HG02884 (cell line): ENCODE data around the gene RPL27A.

ENCODE experiments used
- ATAC-seq: cut with Tn5 transposase; IDR thresholded peaks from one replicate; pipeline ENCODE4 v1.9.1; 2021; ENCODE audit warnings: mild to moderate bottlenecking, moderate library complexity; ENCODE audit not compliant: unreplicated experiment

RPL27A gene

GRCh38 chr11:8720352-8720751 lies 37.8 kb downstream of the RPL27A start:
- no peak for ATAC-seq

- no peak for ATAC-seq
These were observed 38.4 kb downstream of the RPL27A start for GRCh38 chr11:8720868-8721608.

DNA sequence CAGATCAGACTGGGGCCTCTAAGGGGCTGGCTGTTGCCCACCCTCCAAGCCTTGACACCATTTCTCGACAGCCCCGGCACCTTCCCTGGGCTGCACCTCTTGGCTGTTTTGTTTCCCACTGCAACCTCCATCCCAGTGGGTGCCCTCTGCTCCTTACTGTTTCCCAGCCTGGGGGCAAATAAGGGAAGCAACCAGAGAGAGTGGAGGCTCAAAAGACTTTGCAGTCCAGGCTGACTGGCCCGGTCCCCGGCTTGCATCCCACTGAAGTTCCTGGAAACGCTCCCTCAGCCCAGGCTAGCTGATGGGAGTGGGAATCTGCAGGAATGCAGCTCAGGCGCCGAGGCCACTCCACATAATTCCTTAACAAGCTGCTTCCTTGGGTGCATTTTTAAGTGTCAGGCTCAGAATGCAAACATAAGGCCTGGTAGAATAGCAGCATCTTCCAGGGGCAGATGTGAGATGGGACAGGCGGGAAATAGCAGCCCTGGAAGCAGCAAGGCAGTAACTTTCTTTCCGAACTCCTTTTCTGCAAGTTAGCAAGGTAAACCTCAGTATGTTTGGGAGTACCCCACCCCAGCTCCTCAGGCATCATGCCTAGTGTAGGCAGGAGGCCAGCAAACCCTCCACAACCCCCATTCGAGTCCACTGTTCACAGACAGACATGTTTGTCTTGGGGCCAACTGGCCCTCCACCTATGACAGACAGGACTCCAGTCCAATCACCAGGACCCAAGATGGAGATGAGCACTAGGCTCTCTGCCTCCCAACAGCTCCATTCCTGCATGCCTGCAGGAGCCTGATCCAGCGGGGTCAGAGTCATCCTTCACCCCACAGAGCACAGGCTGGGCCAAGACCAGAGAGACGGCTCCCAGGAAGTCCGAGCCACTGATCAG lies 39.3 kb downstream of the RPL27A start:
- ATAC-seq, result no peak

GRCh38 chr11:8722809-8723208 lies 40.2 kb downstream of the RPL27A start:
- no peak for ATAC-seq

GRCh38 chr11:8723711-8724110 lies 41.1 kb downstream of the RPL27A start:
- ATAC-seq, result no peak

GRCh38 chr11:8724682-8725081 lies 42.1 kb downstream of the RPL27A start:
- no peak for ATAC-seq

DNA sequence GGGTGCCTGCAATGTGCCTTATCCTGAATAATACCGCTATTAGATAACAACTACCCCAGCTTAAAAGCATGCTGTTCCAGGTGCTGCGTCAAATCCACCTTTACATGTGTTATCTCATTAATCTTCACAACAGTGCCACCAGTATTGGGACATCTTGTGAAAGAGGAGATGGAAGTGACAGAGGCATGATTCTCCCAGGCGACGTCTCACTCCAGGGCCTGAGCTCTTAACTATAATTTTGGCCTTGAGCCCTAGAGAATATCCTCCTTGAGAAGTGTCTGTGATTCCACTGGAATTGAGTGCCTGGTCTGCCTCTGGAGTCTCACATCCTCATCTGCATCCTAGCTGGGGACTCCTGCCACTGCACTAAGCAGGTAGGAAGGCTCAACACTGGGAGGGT lies 43.8 kb downstream of the RPL27A start:
- ATAC-seq, result no peak

DNA sequence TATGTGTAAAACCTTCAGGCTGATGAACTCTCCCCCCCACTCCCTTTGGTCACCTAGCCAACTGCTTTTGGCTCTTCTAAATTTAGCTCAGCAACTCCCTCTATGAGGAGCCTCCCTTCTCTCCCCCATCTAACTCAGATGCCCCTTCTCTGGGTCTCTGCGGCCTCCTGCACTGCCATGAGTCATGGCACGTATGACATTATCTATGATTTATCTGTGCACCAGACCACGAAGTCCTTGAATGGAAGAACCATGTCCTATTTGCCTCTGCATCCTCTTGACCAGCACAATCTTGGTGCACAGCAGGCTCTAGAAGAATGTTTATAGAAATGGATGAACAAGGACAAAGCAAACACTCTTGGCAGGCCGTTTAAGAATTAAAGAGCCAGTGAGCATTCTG lies 46.0 kb downstream of the RPL27A start:
- no peak for ATAC-seq

DNA sequence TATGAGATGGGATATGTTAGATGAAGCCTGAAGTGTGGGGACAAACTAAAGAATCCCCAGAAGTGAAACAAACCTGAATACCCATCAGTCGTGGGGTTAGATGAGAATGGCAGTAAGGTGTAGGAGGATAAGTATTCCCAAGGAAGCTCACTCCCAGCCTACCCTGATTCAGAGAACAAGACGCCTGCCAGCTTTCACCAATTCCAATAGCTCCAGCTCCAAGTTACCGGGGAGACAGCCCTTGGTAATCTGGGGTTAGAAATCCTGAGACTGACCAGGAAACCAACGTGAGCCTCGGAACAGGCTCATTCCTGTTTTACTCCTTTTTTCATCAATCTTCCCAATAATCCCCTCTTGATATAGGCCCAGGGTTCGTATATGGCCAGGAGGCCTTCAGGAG lies 46.5 kb downstream of the RPL27A start:
- ATAC-seq, result no peak

- ATAC-seq, result no peak
These were observed 47.5 kb downstream of the RPL27A start for GRCh38 chr11:8729837-8730696.

DNA sequence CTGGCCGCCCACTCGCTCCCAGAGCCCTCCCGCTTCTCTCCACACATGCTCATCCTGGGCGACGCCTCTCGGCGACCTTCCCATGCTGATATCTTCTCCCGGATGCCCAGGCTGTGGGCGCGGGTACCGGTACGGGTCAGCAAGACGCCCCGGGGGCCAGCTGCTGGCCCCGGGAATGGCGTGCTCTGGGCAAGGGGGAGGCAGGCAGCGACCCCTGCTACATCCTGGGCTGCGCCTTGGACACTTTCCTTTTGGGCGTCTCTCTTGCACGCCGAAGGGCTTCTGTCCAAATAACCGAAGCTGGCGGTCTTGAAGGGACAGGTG lies 48.1 kb downstream of the RPL27A start:
- no peak for ATAC-seq

DNA sequence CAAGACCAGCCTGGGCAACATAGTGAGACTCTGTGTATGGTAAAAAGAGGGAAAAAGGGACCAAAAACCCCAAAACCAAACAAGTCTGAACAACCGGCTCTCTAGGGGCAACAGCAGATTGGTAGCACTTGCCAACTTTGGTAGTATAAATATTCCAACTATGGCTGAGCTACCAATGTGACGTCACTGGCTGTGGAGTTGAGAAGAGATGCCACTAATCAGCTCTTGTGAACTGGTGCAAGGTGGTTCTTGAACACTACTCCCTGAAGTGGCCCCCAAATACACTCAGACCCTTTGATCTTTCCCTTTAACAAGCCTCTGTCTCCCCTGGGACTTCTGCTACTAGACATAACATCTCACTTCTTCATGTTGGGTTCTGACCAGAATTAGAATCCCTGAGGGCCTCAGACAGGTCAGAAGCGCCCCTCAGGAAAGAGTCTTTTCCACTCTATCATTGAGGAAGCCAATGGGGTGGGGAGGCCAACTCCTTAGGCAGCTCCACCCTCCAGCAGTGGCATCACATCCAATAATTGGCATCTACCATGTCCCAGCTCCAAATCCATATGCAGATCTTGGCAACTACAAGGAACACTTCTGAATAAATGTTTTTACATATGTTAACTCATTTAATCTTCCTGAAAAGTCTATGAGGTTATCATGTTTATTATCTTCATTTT lies 49.2 kb downstream of the RPL27A start:
- no peak for ATAC-seq

DNA sequence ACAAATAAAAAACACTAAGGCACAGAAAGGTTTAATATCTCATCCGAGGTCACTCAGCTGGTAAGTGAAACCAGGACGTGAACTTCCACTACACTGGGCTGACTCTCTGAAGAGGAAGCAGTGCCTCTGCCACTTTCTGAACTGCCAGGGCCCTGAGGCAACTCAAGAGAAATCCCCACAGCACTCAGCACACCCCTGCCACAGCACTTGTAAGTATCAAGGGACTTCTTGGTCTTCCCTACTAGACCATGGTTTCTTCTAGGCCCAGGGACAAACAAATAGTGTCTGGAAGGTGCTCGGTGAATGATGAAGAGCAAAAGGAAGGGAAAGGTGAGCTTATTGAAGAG lies 49.7 kb downstream of the RPL27A start:
- ATAC-seq, result peak; percentile 59

DNA sequence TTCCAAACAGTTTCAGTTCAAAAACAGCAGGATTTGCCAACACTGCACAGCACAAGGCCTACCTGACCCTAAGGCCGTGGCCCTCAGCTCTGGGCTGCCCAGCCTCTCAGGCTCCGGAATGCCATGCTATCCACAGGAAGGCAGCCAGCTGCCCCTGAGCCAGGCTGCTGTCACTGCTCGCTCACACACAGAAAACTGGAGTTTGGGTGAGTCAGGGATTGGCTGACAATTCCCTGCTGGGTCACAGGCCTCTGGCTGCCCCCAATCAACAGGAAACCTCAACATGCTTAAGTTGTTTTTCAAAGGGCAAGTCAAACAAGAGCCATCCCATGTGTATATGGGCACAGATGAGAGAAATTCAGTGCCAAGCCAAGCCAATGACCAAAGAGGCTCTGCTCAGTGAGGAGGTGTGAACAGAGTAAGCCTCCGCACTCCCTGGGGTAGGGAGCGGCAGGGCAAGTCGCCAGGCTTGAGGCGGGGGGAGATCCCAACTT lies 50.2 kb downstream of the RPL27A start:
- no peak for ATAC-seq

- no peak for ATAC-seq
These were observed 51.3 kb downstream of the RPL27A start for GRCh38 chr11:8733852-8734251.

- no peak for ATAC-seq
These were observed 52.5 kb downstream of the RPL27A start for GRCh38 chr11:8735094-8735493.

GRCh38 chr11:8739309-8739793 lies 56.8 kb downstream of the RPL27A start:
- ATAC-seq, result no peak
